ENCODE data around the gene ACSL4.

- TF ChIP-seq, protein P1, sequence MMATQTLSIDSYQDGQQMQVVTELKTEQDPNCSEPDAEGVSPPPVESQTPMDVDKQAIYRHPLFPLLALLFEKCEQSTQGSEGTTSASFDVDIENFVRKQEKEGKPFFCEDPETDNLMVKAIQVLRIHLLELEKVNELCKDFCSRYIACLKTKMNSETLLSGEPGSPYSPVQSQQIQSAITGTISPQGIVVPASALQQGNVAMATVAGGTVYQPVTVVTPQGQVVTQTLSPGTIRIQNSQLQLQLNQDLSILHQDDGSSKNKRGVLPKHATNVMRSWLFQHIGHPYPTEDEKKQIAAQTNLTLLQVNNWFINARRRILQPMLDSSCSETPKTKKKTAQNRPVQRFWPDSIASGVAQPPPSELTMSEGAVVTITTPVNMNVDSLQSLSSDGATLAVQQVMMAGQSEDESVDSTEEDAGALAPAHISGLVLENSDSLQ (IDR thresholded peaks at IDR 0.05) = no peak
- TF ChIP-seq ELF4 (IDR thresholded peaks at IDR 0.05) = no peak
- no peak for TF ChIP-seq ZNF384 (IDR thresholded peaks at IDR 0.05)
- no peak for TF ChIP-seq BHLHE40 (IDR thresholded peaks at IDR 0.05; ENCODE audit: borderline replicate concordance)
- TF ChIP-seq LEF1 (IDR thresholded peaks at IDR 0.05; ENCODE audit: borderline replicate concordance) = no peak
- TF ChIP-seq NFRKB (IDR thresholded peaks at IDR 0.05) = no peak
- TF ChIP-seq FOXM1 (IDR thresholded peaks at IDR 0.05; ENCODE audit: borderline replicate concordance) = no peak
- TF ChIP-seq ARNT (IDR thresholded peaks at IDR 0.05) = no peak
- TF ChIP-seq TARDBP (IDR thresholded peaks at IDR 0.05) = no peak
Observed at GRCh38 chrX:109773374-109773773, 40.3 kb upstream of the ACSL4 start.
